ENCODE data around the gene CFAP300. TPM values are rescaled to one million over a fixed set of nuclear protein-coding genes. Genes with fewer than 3 reads are reported as not detected.

Gene CFAP300
- 0.61 TPM in 1 of 2 replicates, not detected in the other for total RNA-seq

DNA sequence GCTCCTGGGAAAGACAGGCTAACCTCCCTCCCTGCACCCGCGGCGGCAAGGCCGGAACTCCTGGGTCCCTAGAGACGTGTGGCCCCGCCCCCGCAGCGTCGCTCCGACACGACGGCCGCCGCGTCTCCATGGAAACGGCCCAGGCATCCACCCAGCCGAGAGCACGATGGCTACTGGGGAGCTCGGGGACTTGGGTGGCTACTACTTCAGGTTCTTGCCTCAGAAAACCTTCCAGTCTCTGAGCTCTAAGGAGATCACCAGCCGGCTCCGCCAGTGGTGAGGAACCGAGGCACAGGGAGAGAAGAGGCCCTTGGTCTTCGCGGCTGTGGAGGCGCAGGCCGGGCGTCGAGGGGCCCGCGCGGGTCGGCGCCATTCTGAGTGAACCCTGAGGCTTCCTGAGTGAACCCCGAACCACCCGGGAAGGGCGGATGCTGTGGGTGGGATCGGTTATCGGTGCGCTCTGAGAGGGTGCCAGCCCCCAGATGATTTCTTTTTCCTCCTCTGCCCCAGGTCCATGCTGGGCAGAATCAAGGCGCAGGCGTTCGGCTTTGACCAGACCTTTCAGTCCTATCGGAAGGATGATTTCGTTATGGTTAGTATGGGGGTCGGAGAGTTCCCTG is at the start of gene CFAP300:
Gene CFAP300 (plus strand): TSS at position 133 of the 620 bp plus-strand sequence. CDS start 34 bp downstream, at position 167.

DNA sequence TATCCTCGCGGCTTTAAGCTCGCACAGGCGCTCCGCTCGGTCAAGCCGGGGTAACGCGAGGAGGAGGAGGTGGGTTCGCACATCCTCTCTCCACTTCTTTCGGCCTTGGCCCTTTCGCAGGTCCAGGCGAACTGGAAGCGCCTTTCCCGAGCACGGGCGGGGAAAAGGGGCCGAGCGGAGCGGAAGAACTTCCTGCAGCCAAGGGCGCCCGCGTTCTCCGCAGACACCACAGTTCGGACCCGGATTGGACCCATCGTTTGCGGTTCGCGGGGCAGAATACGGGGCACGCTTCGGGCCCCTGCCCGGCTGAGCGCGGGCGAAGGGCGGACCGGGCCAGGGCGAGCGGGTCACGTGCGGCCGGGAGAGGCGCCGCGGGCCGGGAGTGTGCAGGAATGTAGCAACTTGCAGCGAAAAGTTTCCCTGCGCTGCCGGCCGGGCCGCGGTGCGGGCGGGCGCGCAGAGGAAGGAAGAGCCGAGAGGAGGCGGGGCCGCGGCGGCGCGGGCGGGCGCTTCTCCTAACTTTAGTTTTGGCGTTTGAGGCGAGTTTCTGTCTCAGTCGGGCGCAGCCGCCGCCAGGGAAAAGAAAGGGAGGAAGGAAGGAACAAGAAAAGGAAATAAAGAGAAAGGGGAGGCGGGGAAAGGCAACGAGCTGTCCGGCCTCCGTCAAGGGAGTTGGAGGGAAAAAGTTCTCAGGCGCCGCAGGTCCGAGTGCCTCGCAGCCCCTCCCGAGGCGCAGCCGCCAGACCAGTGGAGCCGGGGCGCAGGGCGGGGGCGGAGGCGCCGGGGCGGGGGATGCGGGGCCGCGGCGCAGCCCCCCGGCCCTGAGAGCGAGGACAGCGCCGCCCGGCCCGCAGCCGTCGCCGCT is 62.9 kb downstream of the CFAP300 start, which contains the start of gene YAP1:
Gene YAP1 (plus strand): TSS at position 552 of the 865 bp plus-strand sequence. CDS start 402 bp downstream, outside the sequence.

Other genes starting within 250 kb of the CFAP300 start
- 0.91 and 2.3 TPM in 2 replicates for gene CEP126, start 132.4 kb upstream of the CFAP300 start, total RNA-seq
- gene ANGPTL5, start 130.9 kb upstream of the CFAP300 start, total RNA-seq, result under 0.01 TPM in 1 of 2 replicates, not detected in the other
- gene YAP1, start 63.0 kb downstream of the CFAP300 start, total RNA-seq, result 26.0 and 26.6 TPM in 2 replicates

Data from epithelial cell of umbilical artery (primary cell).